Fibroblast of lung (primary cell): ENCODE measurements around the gene UHRF2.

Experiments
- EZH2 ChIP-seq: IDR thresholded peaks from 2 replicates; pipeline ENCODE4 v1.5.1; 2012; ENCODE audit warnings: low read length, control low read depth, mild to moderate bottlenecking; ENCODE audit errors: missing control alignments
- TF ChIP-seq, protein P1 (sequence below), 2 donors: IDR thresholded peaks in 1 of 2; conservative IDR thresholded peaks in 1 of 2; 1 replicate in 1 of 2; 2 replicates in 1 of 2; pipeline ENCODE4 v1.5.1; 2011 to 2012; ENCODE audit warnings: low read length in 2 of 2, control low read depth in 1 of 2, inconsistent platforms in 1 of 2, low read depth in 1 of 2, mild to moderate bottlenecking in 1 of 2

GRCh38 chr9:6502399-6502798 lies 89.4 kb downstream of the UHRF2 start:
- TF ChIP-seq, protein P1, sequence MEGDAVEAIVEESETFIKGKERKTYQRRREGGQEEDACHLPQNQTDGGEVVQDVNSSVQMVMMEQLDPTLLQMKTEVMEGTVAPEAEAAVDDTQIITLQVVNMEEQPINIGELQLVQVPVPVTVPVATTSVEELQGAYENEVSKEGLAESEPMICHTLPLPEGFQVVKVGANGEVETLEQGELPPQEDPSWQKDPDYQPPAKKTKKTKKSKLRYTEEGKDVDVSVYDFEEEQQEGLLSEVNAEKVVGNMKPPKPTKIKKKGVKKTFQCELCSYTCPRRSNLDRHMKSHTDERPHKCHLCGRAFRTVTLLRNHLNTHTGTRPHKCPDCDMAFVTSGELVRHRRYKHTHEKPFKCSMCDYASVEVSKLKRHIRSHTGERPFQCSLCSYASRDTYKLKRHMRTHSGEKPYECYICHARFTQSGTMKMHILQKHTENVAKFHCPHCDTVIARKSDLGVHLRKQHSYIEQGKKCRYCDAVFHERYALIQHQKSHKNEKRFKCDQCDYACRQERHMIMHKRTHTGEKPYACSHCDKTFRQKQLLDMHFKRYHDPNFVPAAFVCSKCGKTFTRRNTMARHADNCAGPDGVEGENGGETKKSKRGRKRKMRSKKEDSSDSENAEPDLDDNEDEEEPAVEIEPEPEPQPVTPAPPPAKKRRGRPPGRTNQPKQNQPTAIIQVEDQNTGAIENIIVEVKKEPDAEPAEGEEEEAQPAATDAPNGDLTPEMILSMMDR (conservative IDR thresholded peaks at IDR 0.05 in 1 of 2, IDR thresholded peaks at IDR 0.05 in 1 of 2; ENCODE audit: low read depth in 1 of 2, low read length in 2 of 2): no peak
- TF ChIP-seq EZH2: no peak
